ENCODE data around the gene SENP8.
"Not testable (repeated sequence)": the region's sequence is repeated elsewhere in the genome, so short reads cannot be mapped to it uniquely, and the experiment has no call there.

Gene SENP8

DNA sequence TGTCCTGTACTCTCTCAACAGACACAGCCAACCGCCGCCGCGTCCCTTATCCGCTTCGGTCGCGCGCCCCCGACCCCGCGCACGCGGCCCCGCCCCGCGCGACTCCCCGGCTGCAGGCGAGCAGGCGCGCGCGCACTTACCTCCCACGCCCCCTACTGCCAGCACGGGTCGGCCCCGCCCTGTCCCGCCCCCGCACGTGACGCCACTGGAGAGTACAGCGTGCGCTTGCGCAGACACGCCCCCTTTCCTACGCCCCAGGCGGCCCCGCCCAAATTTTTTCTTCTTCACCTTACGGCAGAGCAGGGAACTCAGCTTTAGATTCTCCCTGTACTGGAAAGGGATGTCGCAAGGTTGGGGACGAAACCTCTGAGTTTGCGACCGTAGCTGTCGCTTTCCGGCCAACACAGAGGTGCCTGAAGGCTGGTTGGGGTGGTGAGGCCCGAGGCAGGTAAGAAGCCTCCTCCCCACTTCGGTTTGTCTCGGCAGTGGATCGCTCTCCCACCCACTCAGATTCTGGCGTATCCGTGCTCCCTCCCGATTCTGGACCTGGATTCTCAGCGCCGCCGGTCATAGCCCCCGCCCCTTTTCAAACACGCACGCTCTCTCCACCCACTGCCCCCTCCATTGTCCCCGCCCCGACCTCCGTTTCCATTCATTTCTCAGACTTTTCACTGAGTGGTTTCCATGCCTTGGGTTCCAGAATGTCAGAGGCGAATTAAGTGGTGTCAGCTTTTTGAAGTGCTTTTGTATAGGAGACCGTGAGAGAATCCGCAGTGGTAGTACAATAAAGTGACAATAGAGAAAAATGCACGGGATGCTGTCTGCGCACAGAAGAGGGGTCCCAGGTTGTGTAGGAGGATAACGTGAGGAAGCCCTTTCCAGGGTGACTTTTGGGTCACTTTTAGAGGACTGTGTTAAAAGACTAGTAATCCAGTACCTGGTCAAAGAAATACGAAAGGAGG is at the start of gene SENP8, which contains the start of gene MYO9A:
Gene SENP8 (plus strand): TSS at position 387 of the 962 bp plus-strand sequence. CDS start 21,221 bp downstream, outside the sequence.
Gene MYO9A (minus strand): TSS at position 134 of the 962 bp plus-strand sequence. CDS start 71,587 bp downstream, outside the sequence.
- Histone ChIP-seq H3K27me3 (replicated peaks; ENCODE audit: control insufficient read depth, insufficient read depth, low read length) (no peaks in the 10 kb centered on the region), H3K4me1 (ENCODE audit: control insufficient read depth, insufficient read depth, low read length) (peaks cover 18% of the 10 kb centered on the region), H3K9ac (ENCODE audit: low read length) (peak within 1 kb of the TSS; percentile 99), H3K9me3 (ENCODE audit: control insufficient read depth, low read length) (no peaks in the 10 kb centered on the region), H3K4me3 (ENCODE audit: low read length) (peak within 1 kb of the TSS; percentile 88), H3K36me3 (ENCODE audit: control insufficient read depth, insufficient read depth, low read length, severe bottlenecking) (no peaks in the 10 kb centered on the region)
- DNase-seq (ENCODE audit: low read depth), result peak; percentile 98

DNA sequence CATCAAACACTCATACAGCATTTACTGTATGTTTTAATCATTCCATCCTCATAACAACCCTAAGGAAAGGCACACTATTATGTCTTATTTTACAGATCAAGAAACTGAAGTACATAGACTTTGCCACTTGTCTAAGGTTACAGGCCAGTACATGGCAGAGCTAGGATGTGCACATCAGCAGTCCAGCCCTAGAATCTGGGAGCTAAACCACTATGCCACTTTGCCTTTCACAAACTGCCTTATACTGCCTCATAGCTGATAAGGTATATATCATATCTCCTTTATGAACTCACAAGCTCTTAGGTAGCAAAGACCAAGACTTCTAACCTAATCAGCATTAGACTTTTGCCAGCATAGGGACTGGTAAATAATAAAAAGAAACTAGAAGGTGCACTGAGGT is 49.3 kb upstream of the SENP8 start:
- Histone ChIP-seq H3K9ac (ENCODE audit: low read length) (no peak overlapping the region), H3K27me3 (replicated peaks; ENCODE audit: control insufficient read depth, insufficient read depth, low read length) (no peaks in the 10 kb centered on the region), H3K9me3 (ENCODE audit: control insufficient read depth, low read length) (no peaks in the 10 kb centered on the region), H3K4me1 (ENCODE audit: control insufficient read depth, insufficient read depth, low read length) (no peaks in the 10 kb centered on the region), H3K4me3 (ENCODE audit: low read length) (no peak overlapping the region), H3K36me3 (ENCODE audit: control insufficient read depth, insufficient read depth, low read length, severe bottlenecking) (no peaks in the 10 kb centered on the region)
- no peak for DNase-seq (ENCODE audit: low read depth)

DNA sequence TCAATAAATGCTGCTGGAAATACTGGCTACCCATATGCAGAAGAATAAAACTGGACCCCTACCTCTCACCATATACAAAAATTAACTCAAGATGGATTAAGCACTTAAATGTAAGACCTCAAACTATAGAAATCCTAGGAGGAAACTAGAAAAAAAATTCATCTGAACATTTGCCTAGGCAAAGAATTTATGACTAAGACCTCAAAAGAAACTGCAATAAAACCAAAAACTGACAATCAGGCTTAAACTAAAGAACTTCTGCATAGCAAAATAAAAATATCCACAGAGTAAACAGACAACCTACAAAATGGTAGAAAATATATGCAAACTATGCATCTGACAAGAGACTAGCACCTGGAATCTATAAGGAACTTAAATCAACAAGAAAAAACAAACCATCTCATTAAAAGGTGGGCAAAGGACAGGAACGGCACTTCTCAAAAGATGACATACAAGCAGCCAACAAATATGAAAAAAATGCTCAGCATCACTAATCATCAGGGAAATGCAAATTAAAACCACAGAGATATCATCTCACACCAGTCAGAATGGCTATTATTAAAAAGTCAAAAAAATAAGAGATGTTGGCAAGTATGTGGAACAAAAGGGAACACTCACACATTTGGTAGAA is 47.3 kb upstream of the SENP8 start:
- Histone ChIP-seq H3K4me1 (ENCODE audit: control insufficient read depth, insufficient read depth, low read length) (no peaks in the 10 kb centered on the region), H3K4me3 (ENCODE audit: low read length) (no peak overlapping the region), H3K9ac (ENCODE audit: low read length) (no peak overlapping the region), H3K9me3 (ENCODE audit: control insufficient read depth, low read length) (no peaks in the 10 kb centered on the region), H3K27me3 (replicated peaks; ENCODE audit: control insufficient read depth, insufficient read depth, low read length) (no peaks in the 10 kb centered on the region), H3K36me3 (ENCODE audit: control insufficient read depth, insufficient read depth, low read length, severe bottlenecking) (no peaks in the 10 kb centered on the region)
- peak; percentile 12 for DNase-seq (ENCODE audit: low read depth)

DNA sequence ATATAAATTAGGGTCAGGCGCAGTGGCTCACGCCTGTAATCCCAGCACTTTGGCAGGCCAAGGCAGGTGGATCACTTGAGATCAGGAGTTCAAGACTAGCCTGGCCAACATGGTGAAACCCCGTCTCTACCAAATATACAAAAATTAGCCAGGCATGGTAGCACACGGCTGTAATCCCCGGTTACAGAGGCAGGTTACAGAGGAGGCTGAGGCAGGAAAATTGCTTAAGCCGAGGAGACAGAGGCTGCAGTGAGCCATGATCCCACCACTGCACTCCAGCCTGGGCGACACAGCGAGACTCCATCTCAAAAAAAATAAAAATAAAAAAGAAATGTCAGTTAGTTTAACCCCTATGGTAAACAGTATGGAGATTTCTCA is 46.8 kb upstream of the SENP8 start:
- not testable (repeated sequence) for H3K36me3 ChIP-seq (ENCODE audit: control insufficient read depth, insufficient read depth, low read length, severe bottlenecking); H3K4me1 ChIP-seq (ENCODE audit: control insufficient read depth, insufficient read depth, low read length); DNase-seq (ENCODE audit: low read depth); H3K4me3 ChIP-seq (ENCODE audit: low read length); H3K9ac ChIP-seq (ENCODE audit: low read length); H3K27me3 ChIP-seq (replicated peaks; ENCODE audit: control insufficient read depth, insufficient read depth, low read length); H3K9me3 ChIP-seq (ENCODE audit: control insufficient read depth, low read length)

DNA sequence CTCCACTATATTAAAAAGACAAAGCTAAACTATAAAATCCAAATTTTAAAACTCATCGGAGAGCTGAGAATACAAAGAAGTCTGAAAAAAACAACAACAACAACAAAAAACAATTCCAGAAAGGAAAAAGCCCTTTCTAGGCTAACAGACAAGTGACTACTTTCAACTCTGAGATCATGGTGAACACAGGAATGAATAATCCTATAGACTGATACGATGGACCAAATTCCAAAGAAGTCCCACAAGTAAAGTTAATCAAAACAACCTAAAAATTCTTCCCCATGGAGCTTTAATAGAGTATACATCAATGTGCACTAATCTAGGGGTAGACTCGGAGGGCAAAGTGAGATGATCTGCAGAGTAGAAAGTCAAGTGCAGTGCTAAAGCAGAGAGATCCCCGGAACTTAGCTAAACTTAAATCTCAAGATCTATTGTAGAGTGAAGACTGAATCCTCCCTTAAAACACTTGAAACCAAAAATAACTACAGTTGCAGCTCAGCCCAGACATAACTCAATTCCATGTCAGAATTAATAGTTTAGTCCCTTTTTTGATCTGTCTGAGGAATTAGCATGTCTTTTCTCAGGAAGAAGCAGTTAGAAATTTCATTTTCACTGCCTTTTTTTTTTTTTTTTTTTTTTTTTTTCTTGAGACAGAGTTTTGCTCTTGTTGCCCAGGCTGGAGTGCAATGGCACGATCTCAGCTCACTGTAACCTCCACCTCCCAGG is 43.7 kb upstream of the SENP8 start:
- no peaks in the 10 kb centered on the region for H3K9me3 ChIP-seq (ENCODE audit: control insufficient read depth, low read length)
- no peak for DNase-seq (ENCODE audit: low read depth)
- H3K36me3 ChIP-seq (ENCODE audit: control insufficient read depth, insufficient read depth, low read length, severe bottlenecking), result no peaks in the 10 kb centered on the region

DNA sequence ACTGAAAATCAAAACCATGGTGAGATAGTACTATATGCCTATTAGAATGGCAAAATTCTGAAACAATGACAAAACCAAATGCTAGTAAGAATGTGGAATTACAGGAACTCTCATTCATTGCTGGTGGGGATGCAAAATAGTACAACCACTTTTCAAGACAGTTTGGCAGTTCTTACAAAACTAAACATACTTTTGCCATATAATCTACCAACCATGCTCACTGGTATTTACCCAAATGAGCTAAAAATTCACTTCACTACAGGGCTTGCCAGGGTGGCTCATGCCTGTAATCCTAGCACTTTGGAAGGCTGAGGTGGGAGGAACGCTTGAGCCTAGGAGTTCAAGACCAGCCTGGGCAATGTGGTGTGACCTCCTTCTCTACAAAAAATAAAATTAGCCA is 40.3 kb upstream of the SENP8 start:
- DNase-seq (ENCODE audit: low read depth), result peak; percentile 35
- Histone ChIP-seq H3K4me3 (ENCODE audit: low read length) (no peak overlapping the region), H3K9ac (ENCODE audit: low read length) (no peak overlapping the region), H3K27me3 (replicated peaks; ENCODE audit: control insufficient read depth, insufficient read depth, low read length) (no peaks in the 10 kb centered on the region), H3K9me3 (ENCODE audit: control insufficient read depth, low read length) (no peaks in the 10 kb centered on the region), H3K4me1 (ENCODE audit: control insufficient read depth, insufficient read depth, low read length) (no peaks in the 10 kb centered on the region), H3K36me3 (ENCODE audit: control insufficient read depth, insufficient read depth, low read length, severe bottlenecking) (no peaks in the 10 kb centered on the region)

More for the DNA sequence above, 43.7 kb upstream of the SENP8 start:
- Histone ChIP-seq H3K4me1 (ENCODE audit: control insufficient read depth, insufficient read depth, low read length) (no peaks in the 10 kb centered on the region), H3K9ac (ENCODE audit: low read length) (no peak overlapping the region), H3K4me3 (ENCODE audit: low read length) (no peak overlapping the region), H3K27me3 (replicated peaks; ENCODE audit: control insufficient read depth, insufficient read depth, low read length) (no peaks in the 10 kb centered on the region)

DNA sequence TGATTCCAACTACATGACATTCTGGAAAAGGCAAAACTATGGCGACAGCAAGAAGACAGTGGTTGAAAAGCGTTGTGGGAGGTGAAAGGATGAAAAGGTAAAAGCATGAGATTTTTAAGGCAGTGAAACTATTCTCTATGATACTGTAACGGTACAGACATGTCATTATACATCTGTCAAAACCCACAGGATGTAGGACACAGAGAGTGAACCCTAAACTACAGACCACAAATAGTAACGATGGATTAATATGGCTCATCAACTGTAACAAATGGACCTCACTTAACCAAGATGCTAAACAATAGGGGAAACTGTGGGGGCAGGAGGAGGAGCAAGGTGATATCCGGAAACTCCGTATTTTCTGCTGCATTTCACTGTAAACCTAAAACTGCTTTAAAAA is 39.3 kb upstream of the SENP8 start:
- no peaks in the 10 kb centered on the region for H3K4me1 ChIP-seq (ENCODE audit: control insufficient read depth, insufficient read depth, low read length)

DNA sequence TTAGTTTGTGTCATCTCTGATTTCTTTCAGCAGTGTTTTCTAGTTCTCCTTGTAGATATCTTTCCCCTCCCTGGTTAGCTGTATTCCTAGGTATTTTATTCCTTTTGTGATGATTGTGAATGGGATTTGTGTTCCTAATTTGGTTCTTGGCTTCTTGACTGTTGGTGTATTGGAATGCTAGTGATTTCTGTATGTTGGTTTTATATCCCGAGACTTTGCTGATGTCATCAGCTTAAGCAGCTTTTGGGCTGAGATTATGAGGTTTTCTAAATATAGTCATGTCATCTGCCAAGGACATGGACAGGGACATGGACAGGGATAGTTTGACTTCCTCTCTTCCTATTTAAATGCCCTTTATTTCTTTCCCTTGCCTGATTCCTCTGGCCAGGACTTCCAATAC is 36.0 kb upstream of the SENP8 start:
- Histone ChIP-seq H3K9me3 (ENCODE audit: control insufficient read depth, low read length) (no peaks in the 10 kb centered on the region), H3K4me1 (ENCODE audit: control insufficient read depth, insufficient read depth, low read length) (peaks cover 3% of the 10 kb centered on the region), H3K4me3 (ENCODE audit: low read length) (no peak overlapping the region), H3K27me3 (replicated peaks; ENCODE audit: control insufficient read depth, insufficient read depth, low read length) (no peaks in the 10 kb centered on the region), H3K36me3 (ENCODE audit: control insufficient read depth, insufficient read depth, low read length, severe bottlenecking) (no peaks in the 10 kb centered on the region), H3K9ac (ENCODE audit: low read length) (no peak overlapping the region)
- no peak for DNase-seq (ENCODE audit: low read depth)

More for the DNA sequence above, 39.3 kb upstream of the SENP8 start:
- H3K27me3 ChIP-seq (replicated peaks; ENCODE audit: control insufficient read depth, insufficient read depth, low read length), result no peaks in the 10 kb centered on the region
- H3K36me3 ChIP-seq (ENCODE audit: control insufficient read depth, insufficient read depth, low read length, severe bottlenecking), result no peaks in the 10 kb centered on the region
- DNase-seq (ENCODE audit: low read depth), result no peak
- no peaks in the 10 kb centered on the region for H3K9me3 ChIP-seq (ENCODE audit: control insufficient read depth, low read length)
- H3K9ac ChIP-seq (ENCODE audit: low read length), result no peak overlapping the region
- H3K4me3 ChIP-seq (ENCODE audit: low read length), result no peak overlapping the region

DNA sequence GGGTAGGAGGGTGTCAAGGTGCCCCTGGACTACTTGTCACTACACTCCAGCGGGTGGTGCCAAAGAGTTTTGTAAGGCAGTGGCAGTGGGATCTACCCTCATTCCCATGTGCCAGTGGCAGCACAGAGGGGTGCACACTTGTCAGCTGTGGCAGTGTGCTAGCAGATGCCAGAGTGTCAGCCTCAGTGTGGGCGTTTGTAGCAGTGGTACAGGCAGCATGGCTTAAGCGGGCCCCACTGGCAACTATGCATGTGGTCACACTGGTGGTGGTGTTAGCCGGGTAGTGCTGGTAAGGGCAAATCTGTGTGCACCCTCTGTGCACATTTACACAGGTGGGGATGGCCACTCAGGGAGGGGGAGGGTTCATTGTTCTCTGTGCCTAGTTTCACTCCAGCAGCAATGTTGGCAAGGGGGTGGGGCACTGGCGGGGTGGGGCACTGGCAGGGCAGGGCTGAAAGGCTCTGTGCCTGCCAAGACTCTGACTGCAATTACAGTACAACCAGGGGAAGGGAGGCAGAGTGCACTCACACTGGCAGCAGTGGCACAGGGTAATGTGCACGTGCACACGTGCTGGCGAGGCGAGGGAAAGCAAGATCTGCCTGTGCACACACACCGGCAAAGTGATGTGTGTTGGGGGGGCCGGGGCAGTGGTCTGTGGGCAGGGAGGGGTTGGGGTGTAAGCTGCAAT is 32.0 kb upstream of the SENP8 start:
- Histone ChIP-seq H3K4me3 (ENCODE audit: low read length) (no peak overlapping the region), H3K27me3 (replicated peaks; ENCODE audit: control insufficient read depth, insufficient read depth, low read length) (no peaks in the 10 kb centered on the region), H3K4me1 (ENCODE audit: control insufficient read depth, insufficient read depth, low read length) (peaks cover 3% of the 10 kb centered on the region), H3K36me3 (ENCODE audit: control insufficient read depth, insufficient read depth, low read length, severe bottlenecking) (no peaks in the 10 kb centered on the region), H3K9ac (ENCODE audit: low read length) (no peak overlapping the region), H3K9me3 (ENCODE audit: control insufficient read depth, low read length) (no peaks in the 10 kb centered on the region)
- DNase-seq (ENCODE audit: low read depth), result no peak

DNA sequence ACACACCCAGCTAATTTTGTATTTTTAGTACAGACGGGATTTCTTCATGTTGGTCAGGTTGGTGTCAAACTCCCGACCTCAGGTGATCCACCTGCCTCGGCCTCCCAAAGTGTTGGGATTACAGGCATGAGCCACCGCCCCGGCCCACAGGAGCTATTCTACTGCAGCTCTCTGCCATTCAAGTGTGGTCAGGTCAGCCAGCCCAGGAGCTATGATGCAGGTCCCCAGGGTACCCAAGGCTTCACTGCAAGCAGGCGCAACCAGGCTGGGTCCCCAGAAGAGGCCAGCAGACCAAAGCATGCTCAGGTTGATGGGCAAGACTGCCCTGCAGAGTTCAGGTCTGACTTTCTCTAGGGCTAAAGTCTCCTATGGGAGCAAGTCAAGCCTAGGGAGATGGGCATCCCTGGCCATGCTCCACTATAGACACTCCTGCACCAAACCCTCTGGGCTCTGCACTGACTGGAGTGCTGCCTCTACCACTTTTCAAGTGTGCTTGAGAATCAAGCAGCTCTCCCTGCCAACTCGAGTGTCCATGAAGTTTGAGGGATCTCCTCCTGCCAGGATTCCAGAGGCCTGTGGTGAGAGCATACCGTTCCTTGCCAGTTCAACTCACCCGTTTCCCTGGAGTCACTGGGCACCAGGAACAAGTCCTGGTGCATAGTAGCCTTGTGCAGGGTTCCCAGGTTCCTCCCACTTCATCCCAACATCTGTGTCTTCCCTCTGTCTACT is 31.1 kb upstream of the SENP8 start:
- H3K27me3 ChIP-seq (replicated peaks; ENCODE audit: control insufficient read depth, insufficient read depth, low read length), result no peaks in the 10 kb centered on the region
- H3K9ac ChIP-seq (ENCODE audit: low read length), result no peak overlapping the region
- no peaks in the 10 kb centered on the region for H3K9me3 ChIP-seq (ENCODE audit: control insufficient read depth, low read length)
- no peak overlapping the region for H3K4me3 ChIP-seq (ENCODE audit: low read length)
- no peaks in the 10 kb centered on the region for H3K36me3 ChIP-seq (ENCODE audit: control insufficient read depth, insufficient read depth, low read length, severe bottlenecking)
- no peak for DNase-seq (ENCODE audit: low read depth)
- H3K4me1 ChIP-seq (ENCODE audit: control insufficient read depth, insufficient read depth, low read length), result peaks cover 3% of the 10 kb centered on the region
